ENCODE results near the gene CRKL.
A peak's percentile ranks its signal among the peaks of the same experiment; 100 is the strongest.

CRKL gene

GRCh38 chr22:21001601-21002325 is 84.6 kb downstream of the CRKL start, which contains the start of gene THAP7 (continued):
- TF ChIP-seq ZBTB11 (tag by site-specific recombination; conservative IDR thresholded peaks at IDR 0.05; ENCODE audit: low read depth) (peak; percentile 79), KLF7 (tag by site-specific recombination; IDR thresholded peaks at IDR 0.05; ENCODE audit: borderline replicate concordance) (peak; percentile 80; the same call in 1 of the 2 replicates), ZNF785 (tag by site-specific recombination; IDR thresholded peaks at IDR 0.05) (peak; percentile 79; the same call in 1 of the 2 replicates), FEZF1 (tag by site-specific recombination; IDR thresholded peaks at IDR 0.05) (peak; percentile 76), ATF2 (tag by site-specific recombination; IDR thresholded peaks at IDR 0.05; ENCODE audit: low read depth) (no peak), ZNF792 (tag by site-specific recombination; IDR thresholded peaks at IDR 0.05) (peak; percentile 2; the same call in 1 of the 2 replicates), ZNF518A (tag by site-specific recombination; conservative IDR thresholded peaks at IDR 0.05; ENCODE audit: low read depth) (peak; percentile 60), ZNF626 (tag by site-specific recombination; IDR thresholded peaks at IDR 0.05) (no peak), ZNF548 (tag by site-specific recombination; IDR thresholded peaks at IDR 0.05) (no peak), GFI1B (tag by site-specific recombination; IDR thresholded peaks at IDR 0.05) (no peak), ZNF311 (tag by site-specific recombination; IDR thresholded peaks at IDR 0.05; ENCODE audit: borderline replicate concordance) (no peak), ZEB2 (tag by site-specific recombination; IDR thresholded peaks at IDR 0.05) (peak; percentile 89), ZFP69B (tag by site-specific recombination; IDR thresholded peaks at IDR 0.05) (0 out of 2 replicates have a peak, but pooled peaks have one; percentile 6), ZBTB21 (tag by site-specific recombination; IDR thresholded peaks at IDR 0.05) (no peak; the same call in none of the 2 replicates), ZNF580 (tag by site-specific recombination; IDR thresholded peaks at IDR 0.05) (peak; percentile 55; the same call in 1 of the 2 replicates), ZNF843 (tag by site-specific recombination; IDR thresholded peaks at IDR 0.05) (no peak; the same call in 1 of the 2 replicates), KLF10 (tag by site-specific recombination; IDR thresholded peaks at IDR 0.05) (no peak; the same call in none of the 2 replicates), ZNF76 (tag by site-specific recombination; IDR thresholded peaks at IDR 0.05; ENCODE audit: borderline replicate concordance, low read depth) (peak; percentile 93), ZNF391 (tag by site-specific recombination; IDR thresholded peaks at IDR 0.05; ENCODE audit: borderline replicate concordance, low read depth) (peak; percentile 38; the same call in 1 of the 2 replicates), ZNF600 (tag by site-specific recombination; IDR thresholded peaks at IDR 0.05) (peak; percentile 38; the same call in 1 of the 2 replicates), ZFP37 (tag by site-specific recombination; IDR thresholded peaks at IDR 0.05) (peak; percentile 50), ZNF366 (tag by site-specific recombination; conservative IDR thresholded peaks at IDR 0.05) (peak; percentile 15; the same call in 1 of the 2 replicates), ZNF394 (tag by site-specific recombination; IDR thresholded peaks at IDR 0.05; ENCODE audit: borderline replicate concordance) (peak; percentile 78; the same call in 1 of the 2 replicates), ZNF677 (tag by site-specific recombination; IDR thresholded peaks at IDR 0.05) (no peak), ZSCAN5A (tag by site-specific recombination; IDR thresholded peaks at IDR 0.05) (peak; percentile 13; the same call in 1 of the 2 replicates), ZNF19 (tag by site-specific recombination; IDR thresholded peaks at IDR 0.05; ENCODE audit: low read depth) (no peak), ZNF521 (tag by site-specific recombination; IDR thresholded peaks at IDR 0.05) (no peak)

Measured in HEK293 (cell line).